Endodermal cell (in vitro differentiated cells): ENCODE results near the gene POLR3E. TPM values are rescaled to one million over a fixed set of nuclear protein-coding genes. Genes with fewer than 3 reads are reported as not detected.

ENCODE experiments used
- DNase-seq: peaks from one replicate; pipeline ENCODE4 v3.0.0-alpha.2; 2017
- H3K27ac ChIP-seq: 2 replicates; pipeline ENCODE4 v1.5.1; 2013; ENCODE audit warnings: mild to moderate bottlenecking, low read depth, low read length, moderate library complexity
- H3K27me3 ChIP-seq: 2 replicates; pipeline ENCODE4 v1.6.1; 2013; ENCODE audit warnings: mild to moderate bottlenecking, low read length, moderate library complexity; ENCODE audit not compliant: insufficient read depth, control insufficient read depth, poor library complexity, severe bottlenecking
- H3K36me3 ChIP-seq: 2 replicates; pipeline ENCODE4 v1.7.0; 2013; ENCODE audit warnings: mild to moderate bottlenecking, low read length, moderate library complexity; ENCODE audit not compliant: control insufficient read depth, insufficient read depth
- H3K4me1 ChIP-seq: one replicate; pipeline ENCODE4 v1.7.0; 2013; ENCODE audit warnings: low read length; ENCODE audit not compliant: control insufficient read depth, insufficient read depth
- H3K4me3 ChIP-seq: 2 replicates; pipeline ENCODE4 v1.5.1; 2013; ENCODE audit warnings: mild to moderate bottlenecking, low read length, moderate library complexity
- H3K9ac ChIP-seq: 2 replicates; pipeline ENCODE4 v1.6.1; 2013; ENCODE audit warnings: mild to moderate bottlenecking, low read length, moderate library complexity; ENCODE audit not compliant: poor library complexity, severe bottlenecking; ENCODE audit errors: extremely low read depth
- H3K9me3 ChIP-seq: 2 replicates; pipeline ENCODE4 v1.6.1; 2013; ENCODE audit warnings: mild to moderate bottlenecking, low read length, moderate library complexity; ENCODE audit not compliant: control insufficient read depth
- H3K27ac Mint-ChIP-seq: 2 replicates; pipeline ENCODE4 v1.8.0; 2020; ENCODE audit warnings: mixed read lengths
- H3K27me3 Mint-ChIP-seq: 2 replicates; pipeline ENCODE4 v1.8.0; 2021; ENCODE audit warnings: mild to moderate bottlenecking, mixed read lengths; ENCODE audit not compliant: insufficient read depth
- H3K36me3 Mint-ChIP-seq: 2 replicates; pipeline ENCODE4 v1.8.0; 2020; ENCODE audit warnings: low read depth, mixed read lengths
- H3K4me1 Mint-ChIP-seq: 2 replicates; pipeline ENCODE4 v1.8.0; 2020; ENCODE audit warnings: mixed read lengths
- H3K4me3 Mint-ChIP-seq: 2 replicates; pipeline ENCODE4 v1.8.0; 2020; ENCODE audit warnings: mild to moderate bottlenecking, moderate library complexity, mixed read lengths
- H3K9me3 Mint-ChIP-seq: 2 replicates; pipeline ENCODE4 v1.8.0; 2020; ENCODE audit warnings: mild to moderate bottlenecking, mixed read lengths
- WGBS, 2 experiments: methylation state at CpG; one replicate each; pipeline versions ENCODE4 v1.1.5 to v1.1.7; 2013; ENCODE audit warnings: missing lambda C conversion rate in 2 of 2, mixed read lengths in 1 of 2; ENCODE audit not compliant: insufficient coverage in 1 of 2, insufficient read length in 1 of 2; 5-methylcytosine and 5-hydroxymethylcytosine counted together
- total RNA-seq, 2 donors: library from RNA; stranded (reverse); fragmentation: NEBNext Ultra II Directional in 1 of 2; extraction: Animal tissue kit (Norgen Biotek cat#: 25700) in 1 of 2; gene quantifications; 2 replicates in 1 of 2; 3 replicates in 1 of 2; pipeline ENCODE4 v1.2.1, GENCODE V29; 2021
- TF ChIP-seq, protein P1 (sequence below): fragments of 200-600 bp; sonication (generic); conservative IDR thresholded peaks from 2 replicates; pipeline ENCODE4 v1.5.0; 2021; ENCODE audit warnings: antibody characterized with exemption, mild to moderate bottlenecking

Gene POLR3E
- total RNA-seq, 2 donors from 2014 or later = 73.1 to 73.6 TPM

DNA sequence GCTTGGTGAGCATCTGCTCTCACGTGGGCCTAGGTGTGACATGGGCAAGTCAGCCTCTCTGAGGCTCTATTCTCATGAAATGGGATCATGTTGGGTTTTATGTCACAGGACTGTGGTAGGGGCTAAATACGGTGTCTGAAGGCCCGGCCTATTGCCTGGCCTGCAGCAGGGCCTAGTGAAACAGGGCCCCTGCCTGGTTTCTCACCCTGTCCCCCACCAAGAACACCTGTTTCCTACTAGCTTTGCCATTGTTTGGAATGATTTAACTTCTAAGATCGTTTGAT, 29.1 kb downstream of the POLR3E start:
- TF ChIP-seq, protein P1, sequence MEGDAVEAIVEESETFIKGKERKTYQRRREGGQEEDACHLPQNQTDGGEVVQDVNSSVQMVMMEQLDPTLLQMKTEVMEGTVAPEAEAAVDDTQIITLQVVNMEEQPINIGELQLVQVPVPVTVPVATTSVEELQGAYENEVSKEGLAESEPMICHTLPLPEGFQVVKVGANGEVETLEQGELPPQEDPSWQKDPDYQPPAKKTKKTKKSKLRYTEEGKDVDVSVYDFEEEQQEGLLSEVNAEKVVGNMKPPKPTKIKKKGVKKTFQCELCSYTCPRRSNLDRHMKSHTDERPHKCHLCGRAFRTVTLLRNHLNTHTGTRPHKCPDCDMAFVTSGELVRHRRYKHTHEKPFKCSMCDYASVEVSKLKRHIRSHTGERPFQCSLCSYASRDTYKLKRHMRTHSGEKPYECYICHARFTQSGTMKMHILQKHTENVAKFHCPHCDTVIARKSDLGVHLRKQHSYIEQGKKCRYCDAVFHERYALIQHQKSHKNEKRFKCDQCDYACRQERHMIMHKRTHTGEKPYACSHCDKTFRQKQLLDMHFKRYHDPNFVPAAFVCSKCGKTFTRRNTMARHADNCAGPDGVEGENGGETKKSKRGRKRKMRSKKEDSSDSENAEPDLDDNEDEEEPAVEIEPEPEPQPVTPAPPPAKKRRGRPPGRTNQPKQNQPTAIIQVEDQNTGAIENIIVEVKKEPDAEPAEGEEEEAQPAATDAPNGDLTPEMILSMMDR = no peak
- Mint-ChIP-seq H3K4me1 (no peaks in the 10 kb centered on the region), H3K9me3 (no peaks in the 10 kb centered on the region), H3K27me3 (no peaks in the 10 kb centered on the region), H3K36me3 (peaks cover 61% of the 10 kb centered on the region), H3K4me3 (no peak overlapping the region), H3K27ac (no peak overlapping the region)
- Histone ChIP-seq H3K27ac (no peak overlapping the region), H3K27me3 (no peaks in the 10 kb centered on the region), H3K4me1 (no peaks in the 10 kb centered on the region), H3K9ac (no peak overlapping the region), H3K9me3 (no peaks in the 10 kb centered on the region), H3K36me3 (peaks cover 74% of the 10 kb centered on the region), H3K4me3 (no peak overlapping the region)
- no peak for DNase-seq
- 91 to 96% methylated on average over 4 of the region's 4 CpGs for WGBS, 2 experiments

DNA sequence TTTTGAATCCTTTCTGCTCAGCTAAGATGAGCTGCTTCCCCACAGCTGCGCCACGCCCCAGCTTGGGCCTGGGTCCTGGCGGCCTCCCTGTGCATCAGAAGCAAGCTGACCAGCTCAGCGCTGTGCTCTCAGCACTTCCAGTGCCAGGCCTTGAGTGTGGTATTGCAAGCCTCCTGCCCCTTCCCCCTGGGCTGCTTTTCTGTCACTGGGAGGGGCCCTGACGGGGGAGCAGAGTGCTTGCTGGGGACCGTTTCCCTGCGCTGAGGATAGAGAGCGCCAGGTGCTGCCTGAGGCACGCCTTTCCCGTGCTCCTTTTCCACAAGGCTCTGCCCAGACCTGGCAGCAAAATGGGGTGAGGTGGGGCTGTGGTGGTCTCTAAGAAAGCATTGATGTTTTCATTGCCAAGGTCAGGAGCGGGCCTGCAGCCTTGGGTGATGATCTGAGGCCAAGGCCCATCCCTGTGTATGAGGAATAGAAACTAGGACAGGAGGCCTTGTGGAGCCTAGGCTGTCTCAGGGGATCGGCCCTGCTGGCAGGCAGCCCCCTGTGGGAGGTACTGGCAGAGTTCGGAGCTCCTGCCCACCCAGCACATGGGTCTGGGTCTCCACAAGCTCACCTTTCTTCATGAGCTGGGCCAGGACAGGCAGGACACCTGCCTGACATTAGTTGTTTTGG, 29.7 kb downstream of the POLR3E start:
- Histone ChIP-seq H3K9me3 (no peaks in the 10 kb centered on the region), H3K4me1 (no peaks in the 10 kb centered on the region), H3K27me3 (no peaks in the 10 kb centered on the region), H3K36me3 (peaks cover 74% of the 10 kb centered on the region), H3K27ac (no peak overlapping the region), H3K9ac (no peak overlapping the region), H3K4me3 (no peak overlapping the region)
- WGBS, 2 experiments = 88 to 96% methylated on average over 5 to 13 of the region's 13 CpGs
- no peaks in the 10 kb centered on the region for H3K9me3 Mint-ChIP-seq
- H3K27me3 Mint-ChIP-seq = no peaks in the 10 kb centered on the region
- no peak overlapping the region for H3K27ac Mint-ChIP-seq
- H3K4me3 Mint-ChIP-seq = no peak overlapping the region
- H3K36me3 Mint-ChIP-seq = peaks cover 66% of the 10 kb centered on the region
- TF ChIP-seq, protein P1 = no peak
- H3K4me1 Mint-ChIP-seq = no peaks in the 10 kb centered on the region
- DNase-seq = peak; percentile 36

DNA sequence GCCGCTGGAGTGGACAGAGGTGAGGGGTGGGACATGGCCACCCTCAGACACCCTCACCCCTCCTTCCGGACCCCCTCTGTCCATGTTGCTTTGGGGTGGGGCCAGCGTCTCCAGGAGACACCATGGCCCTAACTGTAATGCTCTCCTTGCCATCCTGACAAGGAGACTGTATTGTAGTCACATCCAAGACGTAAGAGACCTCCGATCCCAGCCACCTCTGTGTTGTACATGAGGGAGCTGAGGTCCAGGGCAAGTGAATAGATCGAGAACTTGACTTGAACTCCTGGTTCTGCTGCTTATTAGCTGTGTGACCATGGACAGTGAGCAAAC, 30.2 kb downstream of the POLR3E start:
- Histone ChIP-seq H3K4me1 (no peaks in the 10 kb centered on the region), H3K27ac (no peak overlapping the region), H3K9ac (no peak overlapping the region), H3K4me3 (no peak overlapping the region), H3K27me3 (no peaks in the 10 kb centered on the region), H3K36me3 (peaks cover 73% of the 10 kb centered on the region), H3K9me3 (no peaks in the 10 kb centered on the region)
- 94 to 95% methylated on average over 4 to 6 of the region's 6 CpGs for WGBS, 2 experiments
- Mint-ChIP-seq H3K4me1 (no peaks in the 10 kb centered on the region), H3K27ac (no peak overlapping the region), H3K4me3 (no peak overlapping the region), H3K27me3 (no peaks in the 10 kb centered on the region), H3K9me3 (no peaks in the 10 kb centered on the region), H3K36me3 (peaks cover 70% of the 10 kb centered on the region)
- TF ChIP-seq, protein P1 = no peak
- no peak for DNase-seq
